Measurements from ENCODE around the gene ZBED1.

GRCh38 chrX:2500803-2501558, at the start of gene ZBED1, which contains the start of gene DHRSX:
- no peak for TF ChIP-seq REST (IDR thresholded peaks at IDR 0.05; ENCODE audit: insufficient read depth in 1 of 2, low read depth in 2 of 2, low read length in 2 of 2)
- TF ChIP-seq POLR2AphosphoS5 (IDR thresholded peaks at IDR 0.05; ENCODE audit: low read depth, low read length) = no peak
